Central memory CD8-positive, alpha-beta T cell (primary cell): ENCODE measurements around the gene CFAP92.
A peak's percentile ranks its signal among the peaks of the same experiment; 100 is the strongest.

ENCODE experiments used
- ATAC-seq: fragments of 150-1000 bp; cut with Tn5 transposase; replicated peaks from 2 replicates; pipeline ENCODE4 v1.10.0; 2022; ENCODE audit warnings: mild to moderate bottlenecking, moderate FRiP score, moderate number of reproducible peaks; ENCODE audit not compliant: poor library complexity, severe bottlenecking; ENCODE audit errors: extremely low read depth
- DNase-seq, 2 donors: peaks; one replicate each; pipeline ENCODE4 v3.0.0; 2021; ENCODE audit warnings: low spot score in 2 of 2
- H3K27ac Mint-ChIP-seq: one replicate; pipeline ENCODE4 v1.8.0; 2022; ENCODE audit warnings: low read depth, mild to moderate bottlenecking, moderate library complexity, mixed read lengths
- H3K27me3 Mint-ChIP-seq: one replicate; pipeline ENCODE4 v1.8.0; 2022; ENCODE audit warnings: mixed read lengths
- H3K36me3 Mint-ChIP-seq: one replicate; pipeline ENCODE4 v1.8.0; 2022; ENCODE audit warnings: mild to moderate bottlenecking, moderate library complexity, mixed read lengths; ENCODE audit not compliant: insufficient read depth
- H3K4me1 Mint-ChIP-seq: one replicate; pipeline ENCODE4 v1.8.0; 2022; ENCODE audit warnings: mixed read lengths
- H3K4me3 Mint-ChIP-seq: one replicate; pipeline ENCODE4 v1.8.0; 2022; ENCODE audit warnings: mild to moderate bottlenecking, moderate library complexity, mixed read lengths
- H3K9me3 Mint-ChIP-seq: one replicate; pipeline ENCODE4 v1.8.0; 2022; ENCODE audit warnings: mixed read lengths

Gene CFAP92

GRCh38 chr3:129022114-129023007 lies 28.5 kb upstream of the CFAP92 start:
- Mint-ChIP-seq H3K4me1 (peaks cover 32% of the 10 kb centered on the region), H3K4me3 (no peak overlapping the region), H3K9me3 (no peaks in the 10 kb centered on the region), H3K36me3 (peaks cover 4% of the 10 kb centered on the region), H3K27ac (peak overlapping the region; percentile 66), H3K27me3 (no peaks in the 10 kb centered on the region)
- ATAC-seq (no peak), DNase-seq (no peak)

- ATAC-seq, result no peak
- Mint-ChIP-seq H3K9me3 (no peaks in the 10 kb centered on the region), H3K27me3 (no peaks in the 10 kb centered on the region), H3K27ac (no peak overlapping the region), H3K4me1 (peaks cover 36% of the 10 kb centered on the region), H3K36me3 (no peaks in the 10 kb centered on the region), H3K4me3 (no peak overlapping the region)
- DNase-seq, result no peak
These were observed 27.3 kb upstream of the CFAP92 start for GRCh38 chr3:129021140-129021551.

GRCh38 chr3:129020691-129021090 lies 26.8 kb upstream of the CFAP92 start:
- H3K4me1 Mint-ChIP-seq, result peaks cover 37% of the 10 kb centered on the region
- ATAC-seq (no peak), DNase-seq (no peak)
- no peaks in the 10 kb centered on the region for H3K27me3 Mint-ChIP-seq
- no peak overlapping the region for H3K4me3 Mint-ChIP-seq
- H3K9me3 Mint-ChIP-seq, result no peaks in the 10 kb centered on the region
- no peak overlapping the region for H3K27ac Mint-ChIP-seq
- H3K36me3 Mint-ChIP-seq, result no peaks in the 10 kb centered on the region

- DNase-seq (no peak), ATAC-seq (no peak)
- Mint-ChIP-seq H3K27me3 (no peaks in the 10 kb centered on the region), H3K4me3 (no peak overlapping the region), H3K4me1 (peaks cover 51% of the 10 kb centered on the region), H3K36me3 (no peaks in the 10 kb centered on the region), H3K27ac (no peak overlapping the region), H3K9me3 (no peaks in the 10 kb centered on the region)
These were observed 25.4 kb upstream of the CFAP92 start for GRCh38 chr3:129019266-129019665.

GRCh38 chr3:129018751-129019150 lies 24.9 kb upstream of the CFAP92 start:
- Mint-ChIP-seq H3K27me3 (no peaks in the 10 kb centered on the region), H3K27ac (peak overlapping the region; percentile 41), H3K36me3 (no peaks in the 10 kb centered on the region), H3K9me3 (no peaks in the 10 kb centered on the region), H3K4me1 (peaks cover 52% of the 10 kb centered on the region), H3K4me3 (no peak overlapping the region)
- DNase-seq, result no peak
- no peak for ATAC-seq

DNA sequence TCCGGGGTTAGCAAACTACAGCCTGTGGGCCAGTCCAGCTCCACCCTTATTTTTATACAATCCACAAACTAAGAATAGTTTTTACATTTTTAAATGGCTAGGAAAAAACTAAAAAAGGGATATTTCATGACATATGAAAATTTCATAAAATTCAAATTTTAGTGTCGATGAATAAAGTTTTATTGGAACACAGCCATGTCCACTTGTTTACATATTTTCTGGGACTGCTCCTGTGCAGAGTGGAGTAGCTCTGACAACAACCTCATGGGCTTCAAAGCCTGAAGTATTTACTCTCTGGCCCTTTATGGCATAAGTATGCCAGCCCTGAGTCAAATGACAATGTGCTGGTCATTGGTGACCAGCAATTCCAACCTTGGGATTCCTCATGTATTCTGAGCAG lies 24.4 kb upstream of the CFAP92 start:
- no peaks in the 10 kb centered on the region for H3K36me3 Mint-ChIP-seq
- no peaks in the 10 kb centered on the region for H3K9me3 Mint-ChIP-seq
- H3K4me1 Mint-ChIP-seq, result peaks cover 52% of the 10 kb centered on the region
- ATAC-seq (no peak), DNase-seq (no peak)
- no peak overlapping the region for H3K4me3 Mint-ChIP-seq
- peak overlapping the region; percentile 41 for H3K27ac Mint-ChIP-seq
- no peaks in the 10 kb centered on the region for H3K27me3 Mint-ChIP-seq

- peaks cover 51% of the 10 kb centered on the region for H3K4me1 Mint-ChIP-seq
- peak overlapping the region; percentile 21 for H3K4me3 Mint-ChIP-seq
These were observed 23.6 kb upstream of the CFAP92 start for GRCh38 chr3:129017484-129017899.

GRCh38 chr3:129016720-129017483 lies 23.0 kb upstream of the CFAP92 start:
- no peaks in the 10 kb centered on the region for H3K9me3 Mint-ChIP-seq
- peak; percentile 20 for ATAC-seq
- no peaks in the 10 kb centered on the region for H3K27me3 Mint-ChIP-seq
- peak overlapping the region; percentile 77 for H3K27ac Mint-ChIP-seq
- H3K36me3 Mint-ChIP-seq, result no peaks in the 10 kb centered on the region
- H3K4me1 Mint-ChIP-seq, result peaks cover 45% of the 10 kb centered on the region
- no peak for DNase-seq
- peak overlapping the region; percentile 64 for H3K4me3 Mint-ChIP-seq

More at GRCh38 chr3:129017484-129017899, 23.6 kb upstream of the CFAP92 start:
- Mint-ChIP-seq H3K27me3 (no peaks in the 10 kb centered on the region), H3K27ac (peak overlapping the region; percentile 77), H3K9me3 (no peaks in the 10 kb centered on the region), H3K36me3 (no peaks in the 10 kb centered on the region)
- DNase-seq (no peak), ATAC-seq (no peak)

GRCh38 chr3:129016356-129016719 lies 22.5 kb upstream of the CFAP92 start:
- Mint-ChIP-seq H3K9me3 (no peaks in the 10 kb centered on the region), H3K4me3 (peak overlapping the region; percentile 64), H3K4me1 (peaks cover 42% of the 10 kb centered on the region), H3K27ac (peak overlapping the region; percentile 77), H3K27me3 (no peaks in the 10 kb centered on the region), H3K36me3 (no peaks in the 10 kb centered on the region)
- ATAC-seq, result peak; percentile 87
- peak in 1 of 2 donors; percentile 45 for DNase-seq

DNA sequence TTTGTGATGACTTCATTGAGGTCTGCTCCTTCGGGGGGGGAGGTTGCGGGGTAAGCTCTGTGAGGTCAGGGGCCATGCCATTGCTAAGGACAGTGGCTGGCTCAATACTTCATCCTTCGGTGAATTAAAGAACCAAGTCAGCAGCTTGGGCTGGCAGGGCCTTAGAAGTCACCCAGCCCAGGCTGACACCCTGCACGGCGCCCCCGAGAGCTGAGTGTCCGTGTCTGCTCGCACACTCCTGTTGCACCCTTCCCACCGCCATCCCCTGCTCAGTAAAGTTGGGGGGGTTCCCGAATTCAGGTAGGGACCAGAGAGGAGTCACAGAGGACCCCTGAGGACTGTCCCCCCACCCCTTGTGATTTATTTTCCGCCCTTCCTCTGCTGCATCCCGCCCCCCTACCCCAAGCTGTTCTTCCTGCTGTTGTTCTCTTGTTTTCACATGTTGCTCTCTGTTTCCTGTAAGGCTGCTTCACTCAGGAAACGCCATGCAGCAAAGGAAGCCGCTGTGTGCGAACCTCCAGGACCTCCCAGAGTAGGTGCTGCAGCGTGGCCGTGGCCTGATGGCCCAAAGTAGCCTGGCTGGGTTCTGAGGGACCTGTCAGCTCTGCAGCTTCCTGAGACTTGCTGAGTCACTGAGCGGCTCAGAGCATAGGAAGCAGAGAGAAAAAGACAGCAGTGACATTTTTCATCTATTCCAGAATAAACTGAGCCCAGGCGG lies 21.7 kb upstream of the CFAP92 start:
- H3K4me1 Mint-ChIP-seq, result peaks cover 42% of the 10 kb centered on the region
- no peaks in the 10 kb centered on the region for H3K9me3 Mint-ChIP-seq
- ATAC-seq, result peak; percentile 69

GRCh38 chr3:129014793-129015345 lies 21.0 kb upstream of the CFAP92 start:
- peaks cover 42% of the 10 kb centered on the region for H3K4me1 Mint-ChIP-seq
- DNase-seq, result no peak
- no peaks in the 10 kb centered on the region for H3K27me3 Mint-ChIP-seq
- H3K27ac Mint-ChIP-seq, result peak overlapping the region; percentile 77
- H3K9me3 Mint-ChIP-seq, result no peaks in the 10 kb centered on the region
- no peaks in the 10 kb centered on the region for H3K36me3 Mint-ChIP-seq
- peak overlapping the region; percentile 64 for H3K4me3 Mint-ChIP-seq
- ATAC-seq, result no peak

More for the DNA sequence above, 21.7 kb upstream of the CFAP92 start:
- Mint-ChIP-seq H3K27me3 (no peaks in the 10 kb centered on the region), H3K4me3 (peak overlapping the region; percentile 64), H3K27ac (peak overlapping the region; percentile 77), H3K36me3 (no peaks in the 10 kb centered on the region)
- DNase-seq, result no peak

GRCh38 chr3:129014148-129014547 lies 20.3 kb upstream of the CFAP92 start:
- H3K9me3 Mint-ChIP-seq, result no peaks in the 10 kb centered on the region
- peaks cover 42% of the 10 kb centered on the region for H3K4me1 Mint-ChIP-seq
- no peak overlapping the region for H3K4me3 Mint-ChIP-seq
- H3K36me3 Mint-ChIP-seq, result no peaks in the 10 kb centered on the region
- DNase-seq (no peak), ATAC-seq (no peak)
- H3K27me3 Mint-ChIP-seq, result no peaks in the 10 kb centered on the region
- H3K27ac Mint-ChIP-seq, result peak overlapping the region; percentile 77
